Prostate gland (tissue), 2 donors: ENCODE measurements around the gene ZNF436. TPM values are rescaled to one million over a fixed set of nuclear protein-coding genes. Genes with fewer than 3 reads are reported as not detected.

Experiments
- DNase-seq: peaks from one replicate; pipeline ENCODE4 v3.0.0-alpha.2; 2019; ENCODE audit warnings: low spot score
- H3K27ac ChIP-seq, 2 donors: fragments of 200-600 bp; sonication (generic); 2 replicates each; pipeline ENCODE4 v1.5.1; 2017 to 2019
- H3K27me3 ChIP-seq: fragments of 200-600 bp; sonication (generic); replicated peaks from 2 replicates; pipeline ENCODE4 v1.5.1; 2019; ENCODE audit not compliant: insufficient read depth
- H3K36me3 ChIP-seq, 2 donors: fragments of 200-600 bp; sonication (generic); 1 replicate in 1 of 2; 2 replicates in 1 of 2; pipeline versions ENCODE4 v1.5.1 to v1.8.1; 2017 to 2019
- H3K4me1 ChIP-seq: fragments of 200-600 bp; sonication (generic); replicated peaks from 2 replicates; pipeline ENCODE4 v1.5.1; 2019
- H3K4me3 ChIP-seq, 2 donors: fragments of 200-600 bp; sonication (generic); 2 replicates each; pipeline ENCODE4 v1.5.1; 2017 to 2019
- H3K9me3 ChIP-seq: fragments of 200-600 bp; sonication (generic); 2 replicates; pipeline ENCODE4 v1.5.1; 2017
- POLR2A ChIP-seq: fragments of 450-650 bp; IDR thresholded peaks from one replicate; pipeline ENCODE4 v1.6.1; 2016; ENCODE audit warnings: antibody characterized with exemption, mild to moderate bottlenecking
- POLR2AphosphoS5 ChIP-seq: sonication (generic); formaldehyde crosslinking; IDR thresholded peaks from one replicate; pipeline ENCODE4 v1.6.1; 2017; ENCODE audit warnings: antibody characterized with exemption
- WGBS: methylation state at CpG from one replicate; pipeline ENCODE4 v1.1.5; 2018; 5-methylcytosine and 5-hydroxymethylcytosine counted together
- intact Hi-C: fragments of 100-400 bp; cut with DNase I; formaldehyde crosslinking; loops from one replicate; pipeline ENCODE4 v1.14.2; 2022
- total RNA-seq, 2 donors: library from RNA; depleted of rRNA; stranded (reverse); fragments of >200 nt; gene quantifications; one replicate each; pipeline ENCODE4 v1.1.0, GENCODE V29; 2016
- TF ChIP-seq, protein P1 (sequence below), 4 experiments: fragments of 200-600 bp in 2 of 4; fragments of 450-650 bp in 2 of 4; sonication (generic) in 2 of 4; IDR thresholded peaks; 1 replicate in 3 of 4; 2 replicates in 1 of 4; pipeline ENCODE4 v1.5.1; 2016 to 2019; ENCODE audit warnings: antibody characterized with exemption in 4 of 4, mild to moderate bottlenecking in 2 of 4, moderate library complexity in 2 of 4

ZNF436 gene
- total RNA-seq, 2 donors from 2014 or later = 25.3 to 29.5 TPM

DNA sequence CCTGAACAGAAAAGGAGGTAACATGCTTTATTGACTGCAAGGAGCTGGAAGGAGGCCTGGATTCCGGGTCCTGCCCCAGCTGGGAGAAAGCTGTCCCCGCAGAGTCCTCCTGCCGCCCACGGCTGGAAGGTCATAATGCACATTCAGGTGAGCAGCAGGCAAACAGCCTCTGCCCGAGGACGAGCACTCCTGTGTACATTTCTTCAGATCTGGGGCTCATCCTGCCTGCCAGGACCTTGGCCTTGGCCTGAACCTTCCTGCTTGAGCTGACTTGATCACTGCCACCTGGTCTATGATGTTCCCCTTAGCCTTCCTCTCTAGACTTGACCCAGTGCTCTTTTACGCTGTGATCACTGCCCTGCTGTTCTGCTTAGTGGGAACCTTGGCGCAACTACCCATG lies 17.9 kb upstream of the ZNF436 start:
- H3K4me1 ChIP-seq = no peaks in the 10 kb centered on the region
- WGBS = 71% methylated on average over 8 of the region's 8 CpGs
- DNase-seq = no peak
- no peaks in the 10 kb centered on the region for H3K36me3 ChIP-seq
- H3K9me3 ChIP-seq = no peaks in the 10 kb centered on the region
- TF ChIP-seq POLR2AphosphoS5 (no peak), POLR2A (no peak)
- TF ChIP-seq, protein P1, sequence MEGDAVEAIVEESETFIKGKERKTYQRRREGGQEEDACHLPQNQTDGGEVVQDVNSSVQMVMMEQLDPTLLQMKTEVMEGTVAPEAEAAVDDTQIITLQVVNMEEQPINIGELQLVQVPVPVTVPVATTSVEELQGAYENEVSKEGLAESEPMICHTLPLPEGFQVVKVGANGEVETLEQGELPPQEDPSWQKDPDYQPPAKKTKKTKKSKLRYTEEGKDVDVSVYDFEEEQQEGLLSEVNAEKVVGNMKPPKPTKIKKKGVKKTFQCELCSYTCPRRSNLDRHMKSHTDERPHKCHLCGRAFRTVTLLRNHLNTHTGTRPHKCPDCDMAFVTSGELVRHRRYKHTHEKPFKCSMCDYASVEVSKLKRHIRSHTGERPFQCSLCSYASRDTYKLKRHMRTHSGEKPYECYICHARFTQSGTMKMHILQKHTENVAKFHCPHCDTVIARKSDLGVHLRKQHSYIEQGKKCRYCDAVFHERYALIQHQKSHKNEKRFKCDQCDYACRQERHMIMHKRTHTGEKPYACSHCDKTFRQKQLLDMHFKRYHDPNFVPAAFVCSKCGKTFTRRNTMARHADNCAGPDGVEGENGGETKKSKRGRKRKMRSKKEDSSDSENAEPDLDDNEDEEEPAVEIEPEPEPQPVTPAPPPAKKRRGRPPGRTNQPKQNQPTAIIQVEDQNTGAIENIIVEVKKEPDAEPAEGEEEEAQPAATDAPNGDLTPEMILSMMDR (IDR thresholded peaks at IDR 0.05) = no peak
- no peak overlapping the region for H3K4me3 ChIP-seq
- no peak overlapping the region for H3K27ac ChIP-seq
- H3K27me3 ChIP-seq = no peaks in the 10 kb centered on the region
- intact Hi-C loops = no loop called here

DNA sequence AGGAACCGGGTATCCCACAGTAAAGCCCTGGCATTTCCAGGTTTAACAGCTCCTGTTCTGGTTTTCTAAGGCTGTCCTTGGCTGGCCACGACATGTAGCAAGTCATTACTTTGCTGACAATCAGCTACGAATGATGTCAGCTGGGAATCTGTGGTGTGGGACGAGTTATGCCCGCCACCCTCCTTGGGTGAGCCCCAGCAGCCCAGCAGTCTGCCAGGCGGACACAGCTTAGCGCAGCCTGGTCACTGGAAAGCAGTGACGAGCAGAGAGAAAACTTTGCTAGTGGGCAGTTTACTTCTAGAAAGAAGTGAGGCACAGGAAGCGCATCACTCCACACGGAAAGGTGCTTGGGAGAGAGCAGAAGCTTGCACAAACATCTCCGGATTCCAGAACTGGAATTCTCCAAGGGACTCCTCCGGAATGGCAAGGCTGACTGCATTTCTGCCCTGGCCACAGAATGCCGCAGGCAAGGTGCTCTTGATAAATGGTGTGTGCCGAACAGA lies 15.5 kb upstream of the ZNF436 start:
- 67% methylated on average over 14 of the region's 14 CpGs for WGBS
- Histone ChIP-seq H3K36me3 (no peaks in the 10 kb centered on the region), H3K9me3 (no peaks in the 10 kb centered on the region), H3K27ac (no peak overlapping the region), H3K4me3 (no peak overlapping the region), H3K27me3 (no peaks in the 10 kb centered on the region), H3K4me1 (no peaks in the 10 kb centered on the region)
- no peak for DNase-seq
- no peak for TF ChIP-seq POLR2AphosphoS5
- TF ChIP-seq, protein P1 (IDR thresholded peaks at IDR 0.05) = no peak
- no peak for TF ChIP-seq POLR2A
- intact Hi-C loops = no loop called here

DNA sequence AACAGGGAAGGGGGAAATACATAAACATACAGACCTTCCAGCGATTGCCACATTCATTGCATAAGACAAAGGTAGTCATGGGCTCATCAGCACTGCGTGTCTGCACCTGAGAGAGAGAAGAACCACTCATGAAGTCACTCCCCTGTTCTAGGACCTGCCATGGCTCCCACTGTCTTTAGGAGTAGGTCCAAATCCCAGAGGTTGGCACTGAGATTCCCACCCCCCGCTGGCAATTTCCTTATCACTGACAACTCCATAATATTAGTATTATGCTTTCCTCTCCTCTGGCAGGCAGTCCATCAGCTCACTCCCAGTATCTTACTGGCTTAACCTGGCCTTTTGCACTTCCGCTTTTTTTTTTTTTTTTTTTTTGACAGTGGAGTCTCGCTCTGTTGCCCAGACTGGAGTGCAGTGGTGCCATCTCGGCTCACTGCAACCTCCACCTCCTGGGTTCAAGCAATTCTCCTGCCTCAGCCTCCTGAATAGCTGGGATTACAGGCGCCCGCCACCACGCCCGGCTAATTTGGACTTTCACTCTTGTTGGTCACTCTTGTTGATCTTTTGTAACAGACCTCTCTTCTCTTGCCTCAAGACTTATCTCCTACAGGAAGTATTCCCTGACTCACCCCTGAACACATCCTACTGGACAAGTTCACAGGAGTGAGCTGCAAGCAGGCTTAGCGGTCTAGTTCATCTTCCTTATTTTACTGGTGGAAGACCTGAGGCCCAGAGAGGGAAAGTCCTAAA lies 14.8 kb upstream of the ZNF436 start:
- no peaks in the 10 kb centered on the region for H3K36me3 ChIP-seq
- WGBS = 79% methylated on average over 11 of the region's 11 CpGs
- peak overlapping the region; percentile 9 to 45 for H3K27ac ChIP-seq
- H3K27me3 ChIP-seq = no peaks in the 10 kb centered on the region
- H3K9me3 ChIP-seq = no peaks in the 10 kb centered on the region
- DNase-seq = no peak
- no peak for TF ChIP-seq POLR2A
- no peak for TF ChIP-seq POLR2AphosphoS5
- TF ChIP-seq, protein P1 (IDR thresholded peaks at IDR 0.05) = no peak
- no peak overlapping the region for H3K4me3 ChIP-seq
- H3K4me1 ChIP-seq = no peaks in the 10 kb centered on the region
- intact Hi-C loops = no loop called here

- Histone ChIP-seq H3K4me3 (no peak overlapping the region), H3K4me1 (no peaks in the 10 kb centered on the region), H3K9me3 (no peaks in the 10 kb centered on the region), H3K27me3 (no peaks in the 10 kb centered on the region), H3K27ac (peak overlapping the region; percentile 9 to 45), H3K36me3 (no peaks in the 10 kb centered on the region)
- WGBS = 51% methylated on average over 8 of the region's 8 CpGs
- no peak for TF ChIP-seq POLR2A
- TF ChIP-seq, protein P1 (IDR thresholded peaks at IDR 0.05) = no peak
- peak; percentile 55 for TF ChIP-seq POLR2AphosphoS5
- DNase-seq = no peak
- intact Hi-C loops = no loop called here
These were observed 14.1 kb upstream of the ZNF436 start for GRCh38 chr1:23383577-23384311.
